Measurements from ENCODE around the gene ANKDD1A. TPM values are rescaled to one million over a fixed set of nuclear protein-coding genes. Genes with fewer than 3 reads are reported as not detected.

Gene ANKDD1A
- total RNA-seq, 1 donor from 2014 or later, result 6.9 TPM

DNA sequence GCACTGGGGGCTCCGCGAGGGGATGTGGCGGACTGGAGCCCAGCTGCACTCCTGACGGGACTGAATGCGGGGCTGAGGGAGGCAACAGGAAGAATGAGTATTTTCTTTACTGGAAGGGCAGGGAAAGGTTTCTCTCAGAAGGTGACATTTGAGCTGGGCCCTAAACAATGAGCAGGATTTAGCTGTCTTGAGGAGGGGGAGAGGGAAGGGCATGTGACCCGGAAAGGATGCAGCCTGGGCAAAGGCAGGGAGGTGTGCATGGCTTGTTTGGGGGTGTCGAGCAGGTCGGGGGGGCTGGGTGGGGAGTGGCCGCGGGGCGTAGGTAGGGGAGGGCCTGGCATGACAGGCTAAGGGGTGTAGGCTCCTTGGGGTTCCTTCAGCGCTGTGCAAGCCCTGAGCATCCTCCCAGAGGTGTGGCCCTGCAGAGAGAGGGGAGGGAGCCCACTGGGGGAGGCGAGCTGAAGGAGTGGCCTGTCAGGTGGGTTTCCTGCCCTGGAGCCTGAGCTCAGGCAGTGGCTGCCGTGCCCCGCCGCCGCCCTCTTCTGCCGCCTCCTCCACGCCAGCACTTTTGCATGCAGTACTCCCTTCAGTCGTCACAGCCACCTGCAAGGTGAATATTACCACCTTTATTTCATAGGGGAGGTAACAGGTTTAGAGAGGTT is 17.2 kb upstream of the ANKDD1A start:
- Mint-ChIP-seq H3K36me3 (ENCODE audit: low read depth, unreplicated experiment) (peaks cover 6% of the 10 kb centered on the region), H3K27me3 (ENCODE audit: unreplicated experiment) (peaks cover 8% of the 10 kb centered on the region), H3K4me3 (ENCODE audit: unreplicated experiment) (peak overlapping the region; percentile 91), H3K4me1 (ENCODE audit: unreplicated experiment) (peaks cover 52% of the 10 kb centered on the region), H3K9me3 (ENCODE audit: unreplicated experiment) (no peaks in the 10 kb centered on the region), H3K27ac (ENCODE audit: unreplicated experiment) (peak overlapping the region; percentile 97)
- DNase-seq (ENCODE audit: low spot score), result peak; percentile 42
- TF ChIP-seq, protein P1, sequence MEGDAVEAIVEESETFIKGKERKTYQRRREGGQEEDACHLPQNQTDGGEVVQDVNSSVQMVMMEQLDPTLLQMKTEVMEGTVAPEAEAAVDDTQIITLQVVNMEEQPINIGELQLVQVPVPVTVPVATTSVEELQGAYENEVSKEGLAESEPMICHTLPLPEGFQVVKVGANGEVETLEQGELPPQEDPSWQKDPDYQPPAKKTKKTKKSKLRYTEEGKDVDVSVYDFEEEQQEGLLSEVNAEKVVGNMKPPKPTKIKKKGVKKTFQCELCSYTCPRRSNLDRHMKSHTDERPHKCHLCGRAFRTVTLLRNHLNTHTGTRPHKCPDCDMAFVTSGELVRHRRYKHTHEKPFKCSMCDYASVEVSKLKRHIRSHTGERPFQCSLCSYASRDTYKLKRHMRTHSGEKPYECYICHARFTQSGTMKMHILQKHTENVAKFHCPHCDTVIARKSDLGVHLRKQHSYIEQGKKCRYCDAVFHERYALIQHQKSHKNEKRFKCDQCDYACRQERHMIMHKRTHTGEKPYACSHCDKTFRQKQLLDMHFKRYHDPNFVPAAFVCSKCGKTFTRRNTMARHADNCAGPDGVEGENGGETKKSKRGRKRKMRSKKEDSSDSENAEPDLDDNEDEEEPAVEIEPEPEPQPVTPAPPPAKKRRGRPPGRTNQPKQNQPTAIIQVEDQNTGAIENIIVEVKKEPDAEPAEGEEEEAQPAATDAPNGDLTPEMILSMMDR (IDR thresholded peaks at IDR 0.05; ENCODE audit: unreplicated experiment), result no peak

DNA sequence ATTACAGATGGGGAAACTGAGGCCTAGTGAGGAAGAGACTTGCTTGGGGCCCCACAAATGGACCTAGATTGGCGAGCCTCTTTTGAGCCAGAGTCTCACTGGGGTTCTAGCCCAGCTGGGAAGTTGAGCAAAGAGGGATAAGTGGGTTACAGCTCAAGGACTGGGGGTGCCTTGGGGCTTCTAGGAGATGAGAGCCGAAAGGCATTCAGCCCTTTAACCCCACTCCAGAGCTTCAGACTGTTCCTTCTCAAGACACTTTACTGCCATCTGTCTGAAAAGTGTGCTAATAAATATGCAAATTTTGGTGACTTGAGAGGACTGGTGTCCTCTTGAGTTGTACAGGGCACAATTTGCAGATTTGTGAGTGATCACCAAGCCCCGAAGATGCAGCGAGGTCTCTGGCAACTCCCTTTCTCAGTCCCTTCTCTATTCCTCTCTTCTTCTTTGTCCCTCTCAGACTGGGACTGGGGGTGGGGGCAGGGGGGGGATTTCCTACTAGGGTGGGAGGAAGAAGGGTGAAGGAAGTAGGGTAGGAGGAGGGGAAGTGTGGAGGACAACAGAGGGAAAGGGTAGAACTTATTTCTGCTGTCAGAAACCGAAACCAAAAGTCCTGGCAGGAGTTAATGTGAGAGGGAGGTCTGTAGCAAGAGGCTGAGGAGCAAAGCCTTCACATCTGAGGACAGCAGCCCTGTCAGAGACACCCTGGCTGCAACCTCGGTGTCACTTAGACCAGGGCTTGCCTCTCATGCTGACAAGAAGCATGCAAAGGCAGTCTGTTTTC is 16.2 kb upstream of the ANKDD1A start:
- TF ChIP-seq, protein P1 (IDR thresholded peaks at IDR 0.05; ENCODE audit: unreplicated experiment), result no peak
- H3K27me3 Mint-ChIP-seq (ENCODE audit: unreplicated experiment), result peaks cover 8% of the 10 kb centered on the region
- DNase-seq (ENCODE audit: low spot score), result no peak
- H3K9me3 Mint-ChIP-seq (ENCODE audit: unreplicated experiment), result no peaks in the 10 kb centered on the region
- H3K36me3 Mint-ChIP-seq (ENCODE audit: low read depth, unreplicated experiment), result peaks cover 6% of the 10 kb centered on the region
- H3K27ac Mint-ChIP-seq (ENCODE audit: unreplicated experiment), result peak overlapping the region; percentile 97
- peaks cover 52% of the 10 kb centered on the region for H3K4me1 Mint-ChIP-seq (ENCODE audit: unreplicated experiment)
- peak overlapping the region; percentile 91 for H3K4me3 Mint-ChIP-seq (ENCODE audit: unreplicated experiment)

DNA sequence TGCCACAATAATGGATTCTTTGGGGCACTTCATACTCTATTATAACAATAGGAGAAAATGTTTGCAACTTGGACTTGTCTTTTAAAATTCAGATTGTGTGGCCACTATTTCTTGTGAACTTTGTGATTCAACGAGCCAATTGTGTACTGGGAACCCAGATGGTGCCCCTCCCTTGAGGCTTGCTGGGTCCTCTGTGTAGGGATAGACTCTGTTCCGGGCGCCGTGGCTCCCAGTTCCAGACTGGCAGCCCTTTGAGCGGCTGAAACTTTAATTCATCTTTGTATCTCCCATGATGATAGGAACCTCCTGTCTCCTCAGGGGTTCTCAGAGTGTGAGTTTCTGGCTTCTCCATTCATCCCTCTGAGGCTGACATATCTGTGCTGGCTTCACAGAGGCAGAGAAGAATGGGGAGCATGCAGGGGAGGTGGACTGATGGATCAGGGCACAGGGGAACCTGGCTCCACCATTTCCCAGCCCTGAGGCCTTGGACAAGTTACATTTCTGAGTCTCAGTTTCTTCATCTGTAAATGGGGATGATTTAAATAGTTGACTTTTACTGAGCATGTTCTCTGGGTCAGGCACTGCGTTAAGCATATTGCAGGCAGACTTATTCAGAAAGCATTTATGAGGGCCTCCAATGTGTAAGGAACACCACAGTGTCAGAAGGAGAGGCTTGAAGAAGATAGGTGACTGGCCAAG is 15.2 kb upstream of the ANKDD1A start:
- Mint-ChIP-seq H3K4me1 (ENCODE audit: unreplicated experiment) (peaks cover 52% of the 10 kb centered on the region), H3K27ac (ENCODE audit: unreplicated experiment) (peak overlapping the region; percentile 70), H3K27me3 (ENCODE audit: unreplicated experiment) (peaks cover 10% of the 10 kb centered on the region), H3K9me3 (ENCODE audit: unreplicated experiment) (peaks cover 3% of the 10 kb centered on the region), H3K4me3 (ENCODE audit: unreplicated experiment) (peak overlapping the region; percentile 66), H3K36me3 (ENCODE audit: low read depth, unreplicated experiment) (peaks cover 12% of the 10 kb centered on the region)
- TF ChIP-seq, protein P1 (IDR thresholded peaks at IDR 0.05; ENCODE audit: unreplicated experiment), result no peak
- no peak for DNase-seq (ENCODE audit: low spot score)

DNA sequence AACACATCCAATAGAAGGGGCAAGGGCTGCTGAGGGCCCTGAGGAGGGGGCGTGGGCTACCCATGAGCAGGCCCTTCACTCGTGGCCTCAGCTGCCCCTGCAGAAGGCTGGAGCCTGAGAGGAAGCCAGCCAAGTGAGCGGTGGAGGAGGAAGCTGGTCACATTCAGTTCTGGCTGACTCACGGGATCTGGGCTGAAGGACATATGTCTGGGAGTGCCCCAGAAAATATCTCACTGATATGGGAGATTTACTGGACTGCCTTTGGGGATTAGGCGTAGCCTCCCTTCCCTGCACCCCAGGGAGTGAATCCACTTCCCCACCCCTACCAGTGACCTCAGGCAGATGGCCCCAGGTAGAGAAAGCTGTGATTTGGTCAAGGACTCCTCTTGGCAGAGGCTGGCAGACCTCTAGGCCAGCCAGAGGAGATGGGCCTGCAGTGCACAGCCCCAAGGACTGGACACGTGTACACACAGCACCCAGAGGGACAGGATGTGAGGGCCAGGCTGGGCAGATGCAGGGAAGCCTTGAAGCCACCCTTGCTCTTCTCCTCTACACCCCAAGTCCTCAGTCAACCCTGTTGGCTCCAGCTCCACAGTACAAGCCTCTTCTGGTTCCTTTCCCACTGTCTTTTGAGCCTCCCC is 14.2 kb upstream of the ANKDD1A start:
- peaks cover 10% of the 10 kb centered on the region for H3K27me3 Mint-ChIP-seq (ENCODE audit: unreplicated experiment)
- peaks cover 46% of the 10 kb centered on the region for H3K4me1 Mint-ChIP-seq (ENCODE audit: unreplicated experiment)
- peaks cover 12% of the 10 kb centered on the region for H3K36me3 Mint-ChIP-seq (ENCODE audit: low read depth, unreplicated experiment)
- H3K4me3 Mint-ChIP-seq (ENCODE audit: unreplicated experiment), result no peak overlapping the region
- H3K27ac Mint-ChIP-seq (ENCODE audit: unreplicated experiment), result no peak overlapping the region
- DNase-seq (ENCODE audit: low spot score), result no peak
- TF ChIP-seq, protein P1 (IDR thresholded peaks at IDR 0.05; ENCODE audit: unreplicated experiment), result no peak
- peaks cover 3% of the 10 kb centered on the region for H3K9me3 Mint-ChIP-seq (ENCODE audit: unreplicated experiment)
